Measurements from ENCODE around the gene PPARG.
"Not testable (repeated sequence)": the region's sequence is repeated elsewhere in the genome, so short reads cannot be mapped to it uniquely, and the experiment has no call there.

The PPARG gene

DNA sequence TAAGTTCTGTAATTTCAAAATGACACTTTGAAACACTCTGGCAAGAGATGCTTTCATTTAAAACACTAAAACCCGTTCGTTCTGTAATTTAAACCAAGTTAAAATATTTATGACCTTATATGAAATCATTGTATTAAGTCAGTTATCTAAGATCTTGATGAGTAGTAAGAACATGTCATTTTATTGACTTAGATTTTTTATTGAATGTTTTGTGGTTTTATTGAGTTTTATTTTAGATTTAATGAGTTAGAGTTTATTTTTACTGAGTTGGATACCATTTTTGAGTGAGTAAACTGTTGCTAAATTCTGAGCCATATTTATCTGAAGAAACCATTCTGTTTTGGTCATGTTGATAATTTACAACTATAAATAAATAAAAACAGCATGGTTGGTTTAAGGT lies 94.3 kb downstream of the PPARG start:
- no peak for DNase-seq

DNA sequence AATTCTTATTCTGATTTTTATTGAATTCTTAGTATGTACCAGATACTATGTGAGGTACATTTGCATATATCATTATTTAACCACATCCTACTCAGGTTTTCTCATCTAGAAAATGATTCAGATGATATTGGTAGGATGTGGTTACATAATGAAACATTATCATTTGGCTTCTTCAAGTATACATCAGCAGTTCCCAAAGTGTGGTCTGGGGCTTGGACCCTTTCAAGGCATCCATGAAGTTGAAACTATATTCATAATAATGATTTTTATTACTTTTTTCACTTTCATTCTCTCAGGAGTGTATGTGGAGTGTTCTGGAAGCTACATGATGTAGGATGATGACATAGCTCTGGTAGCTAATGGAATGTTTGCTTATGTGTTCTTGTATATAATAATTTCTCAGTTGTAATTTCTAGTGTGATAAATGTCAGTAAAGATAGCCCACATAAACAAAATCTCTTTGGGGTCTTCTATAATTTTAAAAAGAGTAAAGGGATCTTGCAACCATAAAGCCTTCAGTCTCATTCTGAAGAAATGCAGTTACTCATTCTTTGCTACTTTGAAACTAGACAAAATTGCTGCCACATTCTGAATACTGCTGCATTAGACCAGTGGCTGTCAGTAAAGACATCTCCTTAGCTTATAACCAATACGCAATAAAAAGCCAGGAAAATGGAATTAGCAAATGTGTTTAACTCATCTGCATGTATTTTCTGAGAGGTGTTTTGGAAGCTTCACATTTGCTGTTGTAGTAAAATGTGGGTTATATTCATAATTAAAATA lies 95.8 kb downstream of the PPARG start:
- peak; percentile 11 for DNase-seq

DNA sequence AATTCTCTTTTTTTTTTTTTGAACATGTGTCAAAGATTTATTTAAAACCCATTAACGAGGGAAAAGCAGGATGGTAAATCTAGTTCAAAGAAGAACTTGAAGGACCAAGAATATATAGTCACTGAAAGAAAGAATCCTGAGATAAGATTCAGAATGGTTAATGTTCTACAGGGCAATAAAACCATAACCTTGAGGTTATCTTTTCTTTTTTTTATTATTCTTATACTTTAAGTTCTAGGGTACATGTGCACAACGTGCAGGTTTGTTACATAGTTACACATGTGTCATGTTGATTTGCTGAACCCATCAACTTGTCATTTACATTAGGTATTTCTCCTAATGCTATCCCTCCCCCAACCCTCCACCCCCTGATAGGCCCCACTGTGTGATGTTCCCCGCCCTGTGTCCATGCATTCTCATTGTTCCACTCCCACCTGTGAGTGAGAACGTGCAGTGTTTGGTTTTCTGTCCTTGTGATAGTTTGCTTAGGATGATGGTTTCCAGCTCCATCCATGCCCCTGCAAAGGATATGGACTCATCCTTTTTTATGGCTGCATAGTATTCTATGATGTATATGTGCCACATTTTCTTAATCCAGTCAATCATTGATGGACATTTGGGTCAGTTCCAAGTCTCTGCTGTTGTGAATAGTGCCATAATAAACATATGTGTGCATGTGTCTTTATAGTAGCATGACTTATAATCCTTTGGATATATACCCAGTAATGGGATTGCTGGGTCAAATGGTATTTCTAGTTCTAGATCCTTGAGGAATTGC lies 97.8 kb downstream of the PPARG start:
- not testable (repeated sequence) for DNase-seq

GRCh38 chr3:12388185-12388584 lies 99.3 kb downstream of the PPARG start:
- no peak for DNase-seq

GRCh38 chr3:12392101-12392878 lies 103.4 kb downstream of the PPARG start:
- no peak for DNase-seq

DNA sequence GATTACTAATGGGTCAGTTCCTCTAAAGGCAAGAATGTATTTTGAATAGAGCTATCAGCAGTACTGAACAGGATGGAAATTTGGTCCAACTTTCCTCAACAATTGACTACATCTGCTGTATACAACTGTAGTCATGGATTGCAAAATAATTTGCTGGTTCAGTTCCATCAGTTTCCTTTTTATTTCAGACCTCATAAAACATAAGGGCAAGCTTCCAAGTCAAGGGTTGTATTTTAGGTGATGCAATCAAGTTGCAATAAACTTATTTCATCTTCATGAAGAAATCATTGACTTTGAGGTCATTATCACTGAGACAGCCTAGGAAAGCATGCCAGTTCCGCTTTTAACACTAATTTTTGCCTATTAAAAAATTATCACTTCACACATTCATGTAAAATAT lies 105.0 kb downstream of the PPARG start:
- no peak for DNase-seq

DNA sequence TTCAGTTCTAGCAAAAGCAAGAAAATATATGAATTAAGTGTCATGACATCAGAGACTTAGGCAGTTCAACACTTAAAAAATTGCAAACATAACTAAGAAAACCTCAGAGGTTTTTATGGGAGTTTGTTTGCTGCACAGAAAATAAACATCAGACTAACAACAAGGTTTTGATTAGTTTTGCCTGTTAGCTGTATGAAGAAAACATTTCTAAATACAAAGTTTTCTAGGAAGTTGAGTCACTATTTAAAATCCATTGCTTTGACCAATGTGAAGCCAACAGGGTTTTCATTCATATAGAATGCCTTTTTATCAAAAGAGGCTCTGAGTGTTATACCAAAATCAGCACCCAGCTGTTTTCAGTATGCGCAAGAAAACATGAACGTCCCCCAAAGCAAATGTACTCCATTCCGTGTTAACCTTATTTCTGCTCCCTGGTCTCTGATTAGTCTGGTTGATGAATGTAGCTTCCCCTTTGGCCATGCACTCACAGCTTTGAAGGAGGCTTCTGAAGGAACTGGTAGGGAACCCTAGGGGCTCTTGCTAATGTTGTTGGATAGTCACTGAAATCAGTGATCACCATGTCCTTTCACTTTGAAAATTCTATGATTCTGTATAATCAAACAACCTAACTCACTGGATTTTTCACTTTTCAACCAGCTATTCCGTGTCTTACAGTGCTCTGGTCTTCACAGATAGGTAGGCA lies 105.8 kb downstream of the PPARG start:
- no peak for DNase-seq

GRCh38 chr3:12395349-12396012 lies 106.6 kb downstream of the PPARG start:
- DNase-seq: peak; percentile 37

DNA sequence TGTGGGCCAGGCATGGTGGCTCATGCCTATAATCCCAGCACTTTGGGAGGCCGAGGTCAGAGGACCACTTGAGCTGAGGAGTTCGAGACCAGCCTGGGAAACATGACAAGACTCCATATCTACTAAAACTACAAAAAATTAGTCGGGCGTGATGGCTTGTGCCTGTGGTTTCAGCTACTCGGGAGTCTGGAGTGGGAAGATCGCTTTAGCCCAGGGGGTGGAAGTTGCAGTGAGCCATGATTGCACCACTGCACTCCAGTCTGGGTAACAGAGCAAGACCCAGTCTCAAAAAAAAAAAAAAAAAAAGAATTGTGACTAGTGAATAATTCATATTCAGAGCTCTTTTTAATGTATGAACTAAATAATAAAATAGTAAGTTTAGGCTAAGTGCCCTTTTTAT lies 107.6 kb downstream of the PPARG start:
- DNase-seq: no peak

DNA sequence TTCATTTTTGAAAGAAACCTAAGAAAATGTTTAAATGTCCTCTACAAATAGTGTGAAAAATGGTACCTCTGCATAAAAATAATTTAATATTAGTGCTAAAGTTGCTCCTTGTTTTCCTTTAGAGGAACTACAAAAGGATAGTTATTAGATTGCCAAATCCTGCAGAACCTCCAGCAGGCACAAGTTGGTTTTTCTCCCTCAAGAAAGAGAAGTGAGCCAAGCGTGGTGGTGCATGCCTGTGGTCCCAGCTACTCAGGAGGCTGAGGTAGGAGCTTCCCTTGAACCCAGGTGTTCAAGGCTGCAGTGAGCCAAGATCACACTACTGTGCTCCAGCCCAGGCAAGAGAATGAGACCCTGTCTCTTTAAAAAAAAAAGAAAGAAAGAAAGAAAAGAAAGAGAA lies 110.4 kb downstream of the PPARG start:
- DNase-seq: no peak

- no peak for DNase-seq
Observed at GRCh38 chr3:12400616-12401194, 111.8 kb downstream of the PPARG start.

DNA sequence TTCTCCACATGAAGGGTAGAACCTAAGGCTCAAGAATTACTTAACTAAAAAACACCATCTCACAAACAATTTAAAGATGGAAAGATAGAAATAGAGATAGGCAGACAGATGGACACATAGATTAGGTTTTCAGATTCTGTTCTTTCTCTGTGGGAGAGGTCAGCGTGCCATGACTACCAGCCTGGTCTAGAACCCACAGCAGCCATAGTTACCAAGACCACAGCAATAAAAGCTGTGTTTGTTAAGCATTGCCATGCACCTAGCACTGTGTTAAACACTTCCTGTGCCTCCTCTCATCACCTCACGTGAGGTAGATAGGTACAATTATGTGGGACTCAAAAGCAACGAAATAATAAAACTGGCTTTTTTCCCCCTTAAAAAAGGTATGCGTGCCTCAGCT lies 112.3 kb downstream of the PPARG start:
- DNase-seq: no peak

DNA sequence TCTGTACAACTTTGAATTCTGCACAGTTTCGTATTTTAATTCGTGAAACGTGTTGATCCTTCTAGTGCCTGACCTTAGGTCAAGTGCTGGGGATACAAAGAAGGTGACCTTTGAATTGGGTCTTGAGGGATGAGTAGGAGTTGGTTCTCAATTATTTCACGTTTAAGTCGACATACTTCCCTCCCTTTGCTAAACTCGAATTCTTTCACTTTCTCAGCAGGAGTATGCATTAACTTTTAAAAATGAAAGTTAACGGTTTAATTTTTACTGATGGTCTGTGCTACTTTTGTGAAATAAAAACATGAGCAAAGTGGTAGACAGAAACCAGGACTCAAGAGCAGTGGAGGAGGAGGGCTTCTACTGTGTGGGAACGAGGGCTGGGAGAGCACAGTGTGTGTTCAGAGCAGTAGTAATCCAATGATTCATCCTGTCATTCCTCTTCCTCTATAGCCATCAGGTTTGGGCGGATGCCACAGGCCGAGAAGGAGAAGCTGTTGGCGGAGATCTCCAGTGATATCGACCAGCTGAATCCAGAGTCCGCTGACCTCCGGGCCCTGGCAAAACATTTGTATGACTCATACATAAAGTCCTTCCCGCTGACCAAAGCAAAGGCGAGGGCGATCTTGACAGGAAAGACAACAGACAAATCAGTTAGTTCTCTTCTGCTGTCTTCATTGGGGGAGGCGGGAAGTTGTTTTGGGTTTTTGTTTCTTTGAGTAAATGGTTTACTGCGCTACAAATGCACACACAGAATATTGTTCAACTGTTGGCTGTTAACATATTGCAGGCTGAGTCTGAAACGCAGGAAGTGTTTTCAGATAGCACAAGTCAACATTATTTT lies 116.8 kb downstream of the PPARG start:
- DNase-seq: no peak

DNA sequence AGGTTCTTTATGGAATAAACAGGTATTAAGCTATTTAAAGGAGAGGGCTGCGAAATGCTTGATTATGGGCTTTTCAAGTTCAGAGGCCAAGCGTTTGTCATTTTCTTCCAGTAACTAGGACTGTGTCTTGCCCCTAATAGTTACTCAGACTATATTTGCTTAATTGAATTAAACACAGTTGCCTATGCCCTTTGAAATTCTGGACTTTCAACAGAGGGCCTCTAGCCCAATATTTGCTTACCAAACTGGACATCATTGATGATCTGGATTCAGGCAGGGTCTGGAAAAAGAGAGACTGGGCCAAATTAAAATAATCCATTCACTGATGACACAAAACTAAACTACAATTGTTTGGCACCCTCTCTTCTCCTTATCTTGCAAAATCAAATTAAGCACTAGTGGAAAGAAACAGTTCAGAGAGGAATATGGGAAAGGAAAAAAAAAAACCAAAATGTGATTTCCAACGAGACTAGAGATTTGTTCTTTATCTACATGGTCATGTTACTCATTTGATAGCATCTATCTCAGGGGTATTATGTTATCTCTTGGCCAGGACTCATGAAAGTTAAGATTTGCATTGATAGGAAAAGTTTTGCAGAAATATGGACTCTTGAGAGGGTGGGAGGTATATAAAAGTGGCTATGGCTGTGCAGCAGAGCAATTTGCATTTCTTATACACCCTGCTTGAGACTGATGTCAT lies 120.3 kb downstream of the PPARG start:
- no peak for DNase-seq

DNA sequence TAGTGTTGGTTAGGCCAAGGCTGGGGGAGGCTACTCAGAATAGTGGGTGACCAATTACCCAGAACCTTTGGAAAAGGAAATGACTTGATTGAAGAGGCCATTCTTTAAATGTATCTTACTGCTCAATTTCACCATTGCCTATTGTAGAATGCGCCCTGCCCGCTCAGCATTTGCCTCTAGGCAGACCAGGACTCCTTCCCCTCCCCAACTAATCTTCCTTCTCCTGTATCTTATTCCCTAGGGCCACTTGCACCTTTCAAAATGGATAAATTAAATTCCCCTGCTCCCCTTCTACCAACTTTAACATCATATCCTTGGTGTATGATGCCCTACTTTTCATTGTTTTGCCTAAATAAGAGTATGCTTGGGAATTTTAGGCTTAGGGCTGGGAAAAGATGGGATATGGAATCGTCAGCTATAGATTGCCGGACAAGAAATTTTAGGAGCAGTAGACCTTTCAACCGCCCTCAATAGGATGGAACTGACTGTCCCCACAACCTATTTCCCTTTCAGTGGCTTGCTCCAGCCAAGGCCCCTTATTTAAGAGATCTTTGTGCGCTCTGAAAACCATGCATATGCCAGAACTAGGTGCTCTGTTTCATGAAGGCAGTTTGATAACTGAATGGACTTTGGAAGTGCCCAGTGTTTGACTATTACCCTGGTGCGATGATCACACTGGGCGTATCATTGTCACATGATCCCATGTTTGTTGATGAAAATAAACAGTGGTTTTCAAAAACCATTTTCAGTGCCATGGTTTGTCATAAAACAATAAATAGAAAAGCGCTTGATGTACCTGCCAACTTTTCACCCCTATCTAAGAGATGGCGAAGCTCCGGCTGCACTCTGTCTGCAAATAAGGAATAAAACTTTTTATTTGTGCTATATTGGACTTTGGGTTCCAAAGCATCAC lies 121.1 kb downstream of the PPARG start:
- DNase-seq: no peak

DNA sequence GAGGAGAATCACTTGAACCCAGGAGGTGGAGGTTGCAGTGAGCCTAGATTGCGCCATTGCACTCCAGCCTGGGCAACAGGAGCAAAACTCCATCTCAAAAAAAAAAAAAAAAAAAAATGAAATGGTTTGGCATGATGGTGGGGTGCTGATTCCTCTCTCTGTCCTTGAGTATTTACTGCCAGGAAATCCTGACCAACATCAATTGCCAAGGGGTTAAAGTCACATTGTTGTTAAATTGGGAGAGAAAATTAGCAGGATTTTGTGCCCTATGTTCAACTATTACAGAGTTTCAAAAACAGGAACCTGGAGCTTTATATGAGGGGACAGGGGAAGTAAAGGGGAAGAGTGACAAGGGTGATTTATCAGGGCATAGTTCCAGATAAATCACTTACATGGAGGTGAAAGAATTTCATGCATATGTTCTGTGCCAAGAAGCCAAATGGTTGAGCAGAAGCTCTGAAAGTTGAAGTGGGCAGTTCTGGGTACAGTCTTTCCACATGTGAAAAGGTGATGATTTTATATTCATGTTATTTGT lies 124.9 kb downstream of the PPARG start:
- no peak for DNase-seq

GRCh38 chr3:12415014-12415680 lies 126.3 kb downstream of the PPARG start:
- no peak for DNase-seq

DNA sequence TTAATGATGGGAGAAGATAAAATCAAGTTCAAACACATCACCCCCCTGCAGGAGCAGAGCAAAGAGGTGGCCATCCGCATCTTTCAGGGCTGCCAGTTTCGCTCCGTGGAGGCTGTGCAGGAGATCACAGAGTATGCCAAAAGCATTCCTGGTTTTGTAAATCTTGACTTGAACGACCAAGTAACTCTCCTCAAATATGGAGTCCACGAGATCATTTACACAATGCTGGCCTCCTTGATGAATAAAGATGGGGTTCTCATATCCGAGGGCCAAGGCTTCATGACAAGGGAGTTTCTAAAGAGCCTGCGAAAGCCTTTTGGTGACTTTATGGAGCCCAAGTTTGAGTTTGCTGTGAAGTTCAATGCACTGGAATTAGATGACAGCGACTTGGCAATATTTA lies 127.9 kb downstream of the PPARG start:
- DNase-seq: no peak

All from activated CD4-positive, alpha-beta T cell treated with anti-CD3 and anti-CD28 coated beads for 48 hours (primary cell).